ENCODE results near the gene PGA4. TPM values are rescaled to one million over a fixed set of nuclear protein-coding genes. Genes with fewer than 3 reads are reported as not detected.

The PGA4 gene
- total RNA-seq, 1 donor from 2014 or later: not detected

GRCh38 chr11:61279934-61280659 is 58.0 kb downstream of the PGA4 start:
- no peak for DNase-seq (ENCODE audit: low read depth)

DNA sequence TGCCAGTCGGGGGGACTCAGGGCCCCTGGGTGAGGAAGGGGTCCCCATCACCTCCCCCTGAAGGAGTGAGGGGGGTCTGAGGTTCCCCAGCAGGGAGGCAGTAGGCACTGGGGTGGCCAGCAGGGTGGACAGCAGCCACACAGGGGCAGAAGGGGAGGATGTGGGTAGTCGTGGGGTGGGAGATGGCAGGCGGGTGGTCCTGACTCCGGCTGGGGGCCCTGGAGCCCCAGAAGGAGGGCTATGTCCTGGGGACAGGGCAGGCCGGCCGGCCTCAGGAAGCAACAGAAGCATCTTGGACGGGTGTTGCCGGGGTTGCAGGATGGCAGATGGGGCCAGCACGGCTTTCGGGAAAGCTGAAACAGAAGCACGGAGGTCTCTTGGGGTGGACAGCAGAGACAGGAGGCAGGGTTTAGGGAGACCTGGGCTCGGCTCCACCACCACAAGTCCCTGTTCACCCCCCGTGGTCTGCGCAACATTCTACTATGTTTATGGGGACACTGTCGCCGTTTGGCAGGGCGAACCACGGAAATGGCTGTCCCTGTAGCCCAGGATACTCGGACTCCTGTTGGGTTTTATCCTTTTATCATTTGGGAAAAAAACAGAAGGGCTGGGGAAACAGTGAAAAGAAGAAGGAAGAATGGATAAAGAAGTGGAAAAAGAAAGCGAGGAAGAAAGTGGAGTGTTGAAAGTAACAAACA is 58.9 kb downstream of the PGA4 start:
- DNase-seq (ENCODE audit: low read depth): no peak

Other genes starting within 250 kb of the PGA4 start
- gene CD5, start 119.9 kb upstream of the PGA4 start, total RNA-seq: not detected in 2 replicates
- 10.7 and 11.3 TPM in 2 replicates for gene VPS37C, start 60.9 kb upstream of the PGA4 start, total RNA-seq
- not detected in 2 replicates for gene PGA3, start 18.8 kb upstream of the PGA4 start, total RNA-seq
- gene PGA5, start 18.8 kb downstream of the PGA4 start, total RNA-seq: not detected in 2 replicates
- 1.9 and 4.5 TPM in 2 replicates for gene VWCE, start 73.0 kb downstream of the PGA4 start, total RNA-seq
- 281 and 392 TPM in 2 replicates for gene DDB1, start 110.8 kb downstream of the PGA4 start, total RNA-seq
- gene TKFC, start 110.9 kb downstream of the PGA4 start, total RNA-seq: 15.3 and 37.0 TPM in 2 replicates
- 20.1 and 47.0 TPM in 2 replicates for gene CYB561A3, start 139.5 kb downstream of the PGA4 start, total RNA-seq
- 12.3 and 22.9 TPM in 2 replicates for gene TMEM138, start 140.0 kb downstream of the PGA4 start, total RNA-seq
- gene TMEM216, start 170.2 kb downstream of the PGA4 start, total RNA-seq: 10.9 and 12.0 TPM in 2 replicates
- gene CPSF7, start 207.6 kb downstream of the PGA4 start, total RNA-seq: 10.9 and 27.7 TPM in 2 replicates
- 35.0 and 58.5 TPM in 2 replicates for gene SDHAF2, start 207.8 kb downstream of the PGA4 start, total RNA-seq